Vagina (tissue), 2 donors: ENCODE data around the gene CD52.

Experiments
- POLR2A ChIP-seq, 2 donors: fragments of 450-650 bp; IDR thresholded peaks; one replicate each; pipeline ENCODE4 v1.6.1; 2017; ENCODE audit warnings: antibody characterized with exemption in 2 of 2, mild to moderate bottlenecking in 2 of 2, moderate library complexity in 2 of 2
- POLR2AphosphoS5 ChIP-seq, 2 donors: sonication (generic); formaldehyde crosslinking; IDR thresholded peaks; one replicate each; pipeline ENCODE4 v1.9.0; 2017; ENCODE audit warnings: antibody characterized with exemption in 2 of 2, mild to moderate bottlenecking in 2 of 2, low read depth in 1 of 2; ENCODE audit not compliant: insufficient read depth in 1 of 2
- TF ChIP-seq, protein P1 (sequence below), 3 experiments: fragments of 450-650 bp in 2 of 3; fragments of 200-600 bp in 1 of 3; sonication (generic) in 1 of 3; IDR thresholded peaks; one replicate each; pipeline ENCODE4 v1.5.1; 2017 to 2019; ENCODE audit warnings: antibody characterized with exemption in 3 of 3, mild to moderate bottlenecking in 2 of 3, moderate library complexity in 2 of 3

- TF ChIP-seq POLR2AphosphoS5 (IDR thresholded peaks at IDR 0.05; ENCODE audit: insufficient read depth in 1 of 2, low read depth in 1 of 2), result no peak
- TF ChIP-seq, protein P1, sequence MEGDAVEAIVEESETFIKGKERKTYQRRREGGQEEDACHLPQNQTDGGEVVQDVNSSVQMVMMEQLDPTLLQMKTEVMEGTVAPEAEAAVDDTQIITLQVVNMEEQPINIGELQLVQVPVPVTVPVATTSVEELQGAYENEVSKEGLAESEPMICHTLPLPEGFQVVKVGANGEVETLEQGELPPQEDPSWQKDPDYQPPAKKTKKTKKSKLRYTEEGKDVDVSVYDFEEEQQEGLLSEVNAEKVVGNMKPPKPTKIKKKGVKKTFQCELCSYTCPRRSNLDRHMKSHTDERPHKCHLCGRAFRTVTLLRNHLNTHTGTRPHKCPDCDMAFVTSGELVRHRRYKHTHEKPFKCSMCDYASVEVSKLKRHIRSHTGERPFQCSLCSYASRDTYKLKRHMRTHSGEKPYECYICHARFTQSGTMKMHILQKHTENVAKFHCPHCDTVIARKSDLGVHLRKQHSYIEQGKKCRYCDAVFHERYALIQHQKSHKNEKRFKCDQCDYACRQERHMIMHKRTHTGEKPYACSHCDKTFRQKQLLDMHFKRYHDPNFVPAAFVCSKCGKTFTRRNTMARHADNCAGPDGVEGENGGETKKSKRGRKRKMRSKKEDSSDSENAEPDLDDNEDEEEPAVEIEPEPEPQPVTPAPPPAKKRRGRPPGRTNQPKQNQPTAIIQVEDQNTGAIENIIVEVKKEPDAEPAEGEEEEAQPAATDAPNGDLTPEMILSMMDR (IDR thresholded peaks at IDR 0.05), result no peak
- no peak for TF ChIP-seq POLR2A (IDR thresholded peaks at IDR 0.05)
These were observed 32.2 kb upstream of the CD52 start for GRCh38 chr1:26285366-26286063.
